GM23338 (cell line): ENCODE results near the gene PARP2. TPM values are rescaled to one million over a fixed set of nuclear protein-coding genes. Genes with fewer than 3 reads are reported as not detected.

Experiments
- ATAC-seq: fragments of 200-7000 bp; cut with Tn5 transposase; 3 replicates; pipeline ENCODE4 v1.9.1; 2020
- DNase-seq: peaks from one replicate; pipeline ENCODE4 v3.0.0-alpha.2; 2015; ENCODE audit warnings: low spot score
- H2AFZ ChIP-seq: fragments of 200-600 bp; sonication (generic); 2 replicates; pipeline ENCODE4 v1.8.0; 2016; ENCODE audit warnings: antibody characterized with exemption, mild to moderate bottlenecking, moderate library complexity
- H3F3A ChIP-seq: fragments of 200-600 bp; sonication (generic); replicated peaks from 2 replicates; pipeline ENCODE4 v1.8.0; 2017; ENCODE audit warnings: antibody characterized with exemption, mixed run types, low read depth
- H3K27ac ChIP-seq: fragments of 200-600 bp; sonication (generic); 2 replicates; pipeline ENCODE4 v1.6.1; 2016; ENCODE audit warnings: low read depth
- H3K27me3 ChIP-seq: fragments of 200-600 bp; sonication (generic); 2 replicates; pipeline ENCODE4 v1.8.0; 2016; ENCODE audit warnings: mild to moderate bottlenecking, mixed run types, moderate library complexity; ENCODE audit not compliant: insufficient read depth
- H3K36me3 ChIP-seq: fragments of 200-600 bp; sonication (generic); 2 replicates; pipeline ENCODE4 v1.8.0; 2016; ENCODE audit warnings: mild to moderate bottlenecking; ENCODE audit not compliant: insufficient read depth
- H3K4me1 ChIP-seq: fragments of 200-600 bp; sonication (generic); 2 replicates; pipeline ENCODE4 v1.8.0; 2016; ENCODE audit warnings: mild to moderate bottlenecking, moderate library complexity; ENCODE audit not compliant: insufficient read depth
- H3K4me2 ChIP-seq: fragments of 200-600 bp; sonication (generic); 2 replicates; pipeline ENCODE4 v1.7.1; 2017; ENCODE audit warnings: mixed run types
- H3K4me3 ChIP-seq: fragments of 200-600 bp; sonication (generic); 2 replicates; pipeline ENCODE4 v1.6.1; 2016; ENCODE audit warnings: mixed run types
- H3K79me2 ChIP-seq: fragments of 200-600 bp; sonication (generic); replicated peaks from 2 replicates; pipeline ENCODE4 v1.8.0; 2017; ENCODE audit warnings: mild to moderate bottlenecking; ENCODE audit not compliant: insufficient read depth
- H3K9me2 ChIP-seq: fragments of 200-600 bp; sonication (generic); 2 replicates; pipeline ENCODE4 v1.8.0; 2017; ENCODE audit not compliant: insufficient read depth
- H4K20me1 ChIP-seq: fragments of 200-600 bp; sonication (generic); replicated peaks from 2 replicates; pipeline ENCODE4 v1.8.0; 2017; ENCODE audit warnings: mild to moderate bottlenecking; ENCODE audit not compliant: insufficient read depth
- H3K27ac Mint-ChIP-seq: 2 replicates; pipeline ENCODE4 v1.8.0; 2020; ENCODE audit warnings: inconsistent platforms, mild to moderate bottlenecking, moderate library complexity, mixed read lengths
- H3K27me3 Mint-ChIP-seq: 3 replicates; pipeline ENCODE4 v1.8.0; 2022; ENCODE audit warnings: low read depth, mild to moderate bottlenecking, moderate library complexity, mixed read lengths, inconsistent platforms; ENCODE audit not compliant: insufficient read depth, poor library complexity
- H3K36me3 Mint-ChIP-seq: 3 replicates; pipeline ENCODE4 v1.8.0; 2021; ENCODE audit warnings: low read depth, mild to moderate bottlenecking, inconsistent platforms, moderate library complexity, mixed read lengths
- H3K4me1 Mint-ChIP-seq: 3 replicates; pipeline ENCODE4 v1.8.0; 2020; ENCODE audit warnings: mild to moderate bottlenecking, inconsistent platforms, mixed read lengths
- H3K4me3 Mint-ChIP-seq: 3 replicates; pipeline ENCODE4 v1.8.0; 2021; ENCODE audit warnings: moderate library complexity, mild to moderate bottlenecking, inconsistent platforms, mixed read lengths
- H3K9me3 Mint-ChIP-seq: 3 replicates; pipeline ENCODE4 v1.8.0; 2020; ENCODE audit warnings: moderate library complexity, mild to moderate bottlenecking, inconsistent platforms, mixed read lengths
- CREB1 ChIP-seq: fragments of 250-450 bp; sonication (Bioruptor Pico); IDR thresholded peaks from 2 replicates; pipeline ENCODE4 v1.5.0; 2020; ENCODE audit warnings: low read depth, mild to moderate bottlenecking, moderate library complexity
- EZH2 ChIP-seq: fragments of 200-600 bp; sonication (generic); IDR thresholded peaks from one replicate; pipeline ENCODE4 v1.8.0; 2017; ENCODE audit warnings: antibody characterized with exemption, mild to moderate bottlenecking, low read depth; ENCODE audit not compliant: unreplicated experiment
- EZH2phosphoT487 ChIP-seq: fragments of 200-600 bp; sonication (generic); IDR thresholded peaks from one replicate; pipeline ENCODE4 v1.8.1; 2018; ENCODE audit warnings: antibody characterized with exemption; ENCODE audit not compliant: unreplicated experiment
- JUNB ChIP-seq: IDR thresholded peaks from one replicate; pipeline ENCODE4 v1.6.1; 2016; ENCODE audit warnings: antibody characterized with exemption; ENCODE audit not compliant: unreplicated experiment
- NANOG ChIP-seq: IDR thresholded peaks from 2 replicates; pipeline ENCODE4 v1.6.1; 2016; ENCODE audit warnings: antibody characterized with exemption, borderline replicate concordance
- POLR2AphosphoS5 ChIP-seq: IDR thresholded peaks from 2 replicates; pipeline ENCODE4 v1.6.1; 2016; ENCODE audit warnings: antibody characterized with exemption, low read depth
- REST ChIP-seq: IDR thresholded peaks from one replicate; pipeline ENCODE4 v1.6.1; 2018; ENCODE audit warnings: antibody characterized with exemption; ENCODE audit not compliant: unreplicated experiment
- STAT1 ChIP-seq: IDR thresholded peaks from one replicate; pipeline ENCODE4 v1.6.1; 2016; ENCODE audit warnings: antibody characterized with exemption; ENCODE audit not compliant: unreplicated experiment
- ZNF114 ChIP-seq: fragments of 250-450 bp; sonication (Bioruptor Pico); IDR thresholded peaks from 2 replicates; pipeline ENCODE4 v1.5.0; 2020; ENCODE audit warnings: mild to moderate bottlenecking, moderate library complexity
- ZNF331 ChIP-seq: fragments of 250-450 bp; sonication (Bioruptor Pico); IDR thresholded peaks from 2 replicates; pipeline ENCODE4 v1.5.0; 2020; ENCODE audit warnings: low read depth, mild to moderate bottlenecking, moderate library complexity
- ZNF462 ChIP-seq: fragments of 250-450 bp; sonication (Bioruptor Pico); IDR thresholded peaks from 2 replicates; pipeline ENCODE4 v1.5.0; 2020; ENCODE audit warnings: mild to moderate bottlenecking, moderate library complexity
- polyA plus RNA-seq: library from polyadenylated mRNA; unstranded; fragments of >200 nt; fragmentation: Nextera tagmentation; extraction: Ambion mirVana; gene quantifications from 2 replicates; pipeline ENCODE4 v1.2.1, GENCODE V29; 2016
- total RNA-seq: library from RNA; depleted of rRNA; stranded (reverse); fragments of >200 nt; shearing (Covaris generic); gene quantifications from 2 replicates; pipeline ENCODE4 v1.2.3, GENCODE V29; 2014
- TF ChIP-seq, protein P1 (sequence below): IDR thresholded peaks from 2 replicates; pipeline ENCODE4 v1.6.1; 2016; ENCODE audit warnings: antibody characterized with exemption
- TF ChIP-seq, protein P2 (sequence below), 2 experiments: fragments of 200-600 bp in 1 of 2; sonication (generic) in 1 of 2; conservative IDR thresholded peaks; 2 replicates each; pipeline versions ENCODE4 v1.5.1 to v1.6.1; 2016 to 2017; ENCODE audit warnings: antibody characterized with exemption in 2 of 2, low read depth in 2 of 2, mild to moderate bottlenecking in 2 of 2, moderate library complexity in 1 of 2

Gene PARP2
- total and polyA plus RNA-seq, 2 experiments from 2014 or later = 27.8 to 42.7 TPM

DNA sequence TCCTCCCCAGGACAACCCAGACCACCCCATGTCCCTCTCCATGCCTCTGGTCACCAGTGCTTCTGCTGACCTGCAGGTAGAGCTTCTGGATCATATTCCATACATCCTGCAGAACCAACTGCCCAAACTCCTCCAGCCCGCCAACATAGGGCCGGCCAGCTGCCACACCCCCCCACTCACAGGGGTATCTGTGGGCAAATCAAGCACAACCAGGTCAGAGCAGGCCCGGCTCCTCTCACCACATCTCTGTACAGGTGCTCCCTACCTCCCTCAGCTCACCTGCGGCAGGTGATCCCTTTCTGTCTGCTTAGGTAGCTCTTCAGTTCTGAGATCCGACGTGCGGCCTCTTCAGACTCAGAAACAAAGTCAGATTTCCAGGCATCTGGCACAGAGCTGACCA, 40.9 kb downstream of the PARP2 start:
- H3K36me3 Mint-ChIP-seq = peaks cover 60% of the 10 kb centered on the region
- peaks cover 7% of the 10 kb centered on the region; the same call in 1 of the 2 replicates for H3K36me3 ChIP-seq

More for the DNA sequence above, 40.9 kb downstream of the PARP2 start:
- no peak overlapping the region for H3K4me3 ChIP-seq
- no peaks in the 10 kb centered on the region; the same call in 2 of the 3 replicates for H3K9me3 Mint-ChIP-seq
- no peak overlapping the region for H3K4me3 Mint-ChIP-seq
- TF ChIP-seq JUNB (no peak), CREB1 (CRISPR knock-in tag) (no peak), EZH2phosphoT487 (no peak), POLR2AphosphoS5 (no peak), STAT1 (no peak), ZNF331 (CRISPR knock-in tag) (no peak), EZH2 (no peak), NANOG (no peak), ZNF462 (no peak), REST (no peak), ZNF114 (CRISPR knock-in tag) (no peak)
- TF ChIP-seq, protein P1, sequence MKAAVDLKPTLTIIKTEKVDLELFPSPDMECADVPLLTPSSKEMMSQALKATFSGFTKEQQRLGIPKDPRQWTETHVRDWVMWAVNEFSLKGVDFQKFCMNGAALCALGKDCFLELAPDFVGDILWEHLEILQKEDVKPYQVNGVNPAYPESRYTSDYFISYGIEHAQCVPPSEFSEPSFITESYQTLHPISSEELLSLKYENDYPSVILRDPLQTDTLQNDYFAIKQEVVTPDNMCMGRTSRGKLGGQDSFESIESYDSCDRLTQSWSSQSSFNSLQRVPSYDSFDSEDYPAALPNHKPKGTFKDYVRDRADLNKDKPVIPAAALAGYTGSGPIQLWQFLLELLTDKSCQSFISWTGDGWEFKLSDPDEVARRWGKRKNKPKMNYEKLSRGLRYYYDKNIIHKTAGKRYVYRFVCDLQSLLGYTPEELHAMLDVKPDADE = no peak
- TF ChIP-seq, protein P2, sequence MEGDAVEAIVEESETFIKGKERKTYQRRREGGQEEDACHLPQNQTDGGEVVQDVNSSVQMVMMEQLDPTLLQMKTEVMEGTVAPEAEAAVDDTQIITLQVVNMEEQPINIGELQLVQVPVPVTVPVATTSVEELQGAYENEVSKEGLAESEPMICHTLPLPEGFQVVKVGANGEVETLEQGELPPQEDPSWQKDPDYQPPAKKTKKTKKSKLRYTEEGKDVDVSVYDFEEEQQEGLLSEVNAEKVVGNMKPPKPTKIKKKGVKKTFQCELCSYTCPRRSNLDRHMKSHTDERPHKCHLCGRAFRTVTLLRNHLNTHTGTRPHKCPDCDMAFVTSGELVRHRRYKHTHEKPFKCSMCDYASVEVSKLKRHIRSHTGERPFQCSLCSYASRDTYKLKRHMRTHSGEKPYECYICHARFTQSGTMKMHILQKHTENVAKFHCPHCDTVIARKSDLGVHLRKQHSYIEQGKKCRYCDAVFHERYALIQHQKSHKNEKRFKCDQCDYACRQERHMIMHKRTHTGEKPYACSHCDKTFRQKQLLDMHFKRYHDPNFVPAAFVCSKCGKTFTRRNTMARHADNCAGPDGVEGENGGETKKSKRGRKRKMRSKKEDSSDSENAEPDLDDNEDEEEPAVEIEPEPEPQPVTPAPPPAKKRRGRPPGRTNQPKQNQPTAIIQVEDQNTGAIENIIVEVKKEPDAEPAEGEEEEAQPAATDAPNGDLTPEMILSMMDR (conservative IDR thresholded peaks at IDR 0.05; ENCODE audit: low read depth in 2 of 2) = no peak
- H3K4me1 ChIP-seq = no peaks in the 10 kb centered on the region
- H3K27me3 ChIP-seq = no peaks in the 10 kb centered on the region
- H3K27me3 Mint-ChIP-seq = peaks cover 14% of the 10 kb centered on the region
- H3K27ac ChIP-seq = no peak overlapping the region
- no peak overlapping the region for H3K27ac Mint-ChIP-seq
- H3K79me2 ChIP-seq = no peaks in the 10 kb centered on the region
- no peaks in the 10 kb centered on the region for H3K9me2 ChIP-seq
- H3K4me1 Mint-ChIP-seq = peaks cover 6% of the 10 kb centered on the region; the same call in 2 of the 3 replicates
- DNase-seq = no peak
- no peak overlapping the region for H2AFZ ChIP-seq
- no peaks in the 10 kb centered on the region for H3F3A ChIP-seq
- H4K20me1 ChIP-seq = no peaks in the 10 kb centered on the region
- no peak for ATAC-seq
- no peak overlapping the region for H3K4me2 ChIP-seq
